ENCODE data around the gene OR52K2. TPM values are rescaled to one million over a fixed set of nuclear protein-coding genes. Genes with fewer than 3 reads are reported as not detected.
"Not testable (repeated sequence)": the region's sequence is repeated elsewhere in the genome, so short reads cannot be mapped to it uniquely, and the experiment has no call there.

OR52K2 gene
- total RNA-seq = not detected

DNA sequence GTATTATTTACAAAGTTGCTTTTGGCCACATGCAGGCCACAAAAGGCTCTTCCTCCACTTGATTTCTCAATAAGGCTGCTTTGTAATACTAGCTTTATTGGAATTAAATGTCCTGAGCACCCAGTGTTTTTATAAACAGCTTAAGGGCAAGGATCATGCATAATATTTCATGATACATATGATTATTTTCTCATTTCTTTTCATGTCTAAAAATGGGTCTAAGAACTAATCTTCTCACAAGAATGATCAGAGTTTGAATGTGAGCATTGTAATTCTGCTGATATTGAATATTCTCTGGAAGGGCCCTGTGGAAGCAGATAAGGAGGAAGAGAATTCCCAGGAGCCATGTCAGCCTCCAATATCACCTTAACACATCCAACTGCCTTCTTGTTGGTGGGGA, at the start of gene OR52K2:
Gene OR52K2, plus strand, starts transcription at position 301 of the 400 bp plus-strand sequence. Its CDS starts 45 bp downstream, at position 346.
- DNase-seq (ENCODE audit: low spot score) = no peak

DNA sequence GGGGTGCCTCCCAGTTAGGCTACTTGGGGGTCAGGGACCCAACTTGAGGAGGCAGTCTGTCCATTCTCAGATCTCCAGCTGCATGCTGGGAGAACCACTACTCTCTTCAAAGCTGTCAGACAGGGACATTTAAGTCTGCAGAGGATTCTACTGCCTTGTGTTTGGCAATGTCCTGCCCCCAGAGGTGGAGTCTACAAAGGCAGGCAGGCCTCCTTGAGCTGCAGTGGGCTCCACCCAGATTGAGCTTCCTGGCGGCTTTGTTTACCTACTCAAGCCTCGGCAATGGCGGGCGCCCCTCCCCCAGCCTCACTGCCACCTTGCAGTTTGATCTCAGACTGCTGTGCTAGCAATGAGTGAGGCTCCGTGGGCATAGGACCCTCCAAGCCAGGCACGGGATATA, 42.9 kb upstream of the OR52K2 start:
- not testable (repeated sequence) for DNase-seq (ENCODE audit: low spot score)

- DNase-seq (ENCODE audit: low spot score) = no peak
Measured at GRCh38 chr11:4416306-4416705, 32.8 kb upstream of the OR52K2 start.

GRCh38 chr11:4416816-4417215, 32.3 kb upstream of the OR52K2 start:
- no peak for DNase-seq (ENCODE audit: low spot score)

DNA sequence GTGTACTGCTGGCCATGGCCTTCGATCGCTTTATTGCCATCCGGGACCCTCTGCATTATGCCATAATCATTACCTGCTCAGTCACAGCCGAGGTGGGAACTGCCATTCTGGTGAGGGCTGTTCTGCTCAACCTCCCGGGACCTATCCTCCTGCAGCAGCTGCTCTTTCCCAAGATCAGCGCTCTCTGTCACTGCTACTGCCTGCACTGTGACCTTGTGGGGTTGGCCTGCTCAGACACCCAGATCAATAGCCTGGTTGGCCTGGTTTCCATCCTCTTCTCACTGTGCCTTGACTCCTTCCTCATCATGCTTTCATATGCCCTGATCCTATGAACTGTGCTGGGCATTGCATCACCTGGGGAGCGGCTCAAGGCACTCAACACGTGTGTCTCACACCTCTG, 30.7 kb upstream of the OR52K2 start:
- peak; percentile 16 for DNase-seq (ENCODE audit: low spot score)

GRCh38 chr11:4430051-4430450, 19.0 kb upstream of the OR52K2 start:
- DNase-seq (ENCODE audit: low spot score) = no peak

- DNase-seq (ENCODE audit: low spot score) = no peak
Measured at GRCh38 chr11:4433856-4434255, 15.2 kb upstream of the OR52K2 start.

DNA sequence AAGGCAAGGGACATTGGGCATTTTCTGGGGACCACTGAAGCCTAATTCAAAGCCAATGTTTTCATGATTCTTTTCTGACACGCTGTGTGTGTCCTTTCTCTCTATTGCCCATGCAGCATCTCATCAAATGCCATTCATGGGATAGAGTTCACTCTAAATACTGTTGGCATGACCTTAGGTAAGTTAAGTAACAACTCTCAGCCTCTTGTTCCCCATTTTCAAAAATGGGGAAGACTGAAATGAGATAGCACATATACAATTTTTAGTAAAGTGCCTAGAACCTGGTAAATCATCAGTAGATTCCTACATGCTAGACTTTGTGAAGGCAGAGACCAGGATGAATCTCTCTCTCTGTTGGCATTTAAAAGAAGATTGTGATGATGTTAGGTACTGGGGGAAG, 12.7 kb upstream of the OR52K2 start:
- DNase-seq (ENCODE audit: low spot score) = no peak

- no peak for DNase-seq (ENCODE audit: low spot score)
Measured at GRCh38 chr11:4441515-4441914, 7.6 kb upstream of the OR52K2 start.

DNA sequence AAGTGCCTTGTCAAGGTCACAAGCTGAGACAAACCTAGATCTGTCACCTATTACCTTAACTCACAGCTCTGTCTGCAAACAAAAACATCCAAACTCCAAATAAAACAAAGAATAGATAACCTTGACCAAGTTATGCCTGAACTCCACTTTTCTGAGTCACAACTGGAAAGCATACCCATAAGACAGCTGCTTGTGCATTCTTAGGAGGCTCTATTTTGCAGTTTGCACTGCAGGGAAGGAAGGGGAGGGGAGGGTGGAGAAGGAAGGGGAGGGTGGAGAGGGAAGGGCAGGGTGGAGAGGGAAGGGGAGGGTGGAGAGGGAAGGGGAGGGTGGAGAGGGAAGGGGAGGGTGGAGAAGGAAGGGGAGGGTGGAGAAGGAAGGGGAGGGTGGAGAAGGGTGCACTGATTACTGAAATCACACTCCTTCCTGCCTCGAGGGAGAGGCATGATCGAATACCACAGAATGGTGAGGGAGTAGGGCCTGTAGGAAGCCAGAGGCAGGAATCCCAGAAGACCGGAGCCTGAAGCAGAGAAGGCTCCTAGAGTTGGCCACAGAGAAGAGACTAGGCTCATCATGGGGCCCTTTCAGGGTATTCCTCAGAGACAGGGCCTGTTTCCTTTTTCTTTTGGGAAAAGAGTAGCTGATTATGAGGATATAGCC, 5.7 kb upstream of the OR52K2 start:
- DNase-seq (ENCODE audit: low spot score) = no peak

DNA sequence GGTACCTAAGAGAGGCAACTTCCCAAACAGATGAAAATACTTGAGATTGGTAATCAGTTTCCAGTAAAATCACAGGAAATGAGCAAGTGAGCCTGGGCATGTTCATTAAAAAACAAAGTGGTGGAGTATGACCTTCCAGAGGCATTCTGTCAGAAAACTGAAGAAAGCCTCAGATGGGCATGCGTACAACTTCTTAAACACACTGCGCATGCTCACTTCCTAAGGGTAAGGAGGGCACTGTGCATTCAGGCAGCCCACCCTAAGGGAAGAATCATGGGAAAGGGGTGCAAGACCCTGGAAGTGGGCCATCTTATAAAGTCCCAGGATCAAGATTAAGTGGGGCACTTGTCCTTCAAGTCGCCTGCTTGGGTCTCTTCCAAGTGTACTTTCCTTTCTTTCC, 4.0 kb downstream of the OR52K2 start:
- DNase-seq (ENCODE audit: low spot score) = no peak

GRCh38 chr11:4454021-4454420, 4.9 kb downstream of the OR52K2 start:
- DNase-seq (ENCODE audit: low spot score) = no peak

DNA sequence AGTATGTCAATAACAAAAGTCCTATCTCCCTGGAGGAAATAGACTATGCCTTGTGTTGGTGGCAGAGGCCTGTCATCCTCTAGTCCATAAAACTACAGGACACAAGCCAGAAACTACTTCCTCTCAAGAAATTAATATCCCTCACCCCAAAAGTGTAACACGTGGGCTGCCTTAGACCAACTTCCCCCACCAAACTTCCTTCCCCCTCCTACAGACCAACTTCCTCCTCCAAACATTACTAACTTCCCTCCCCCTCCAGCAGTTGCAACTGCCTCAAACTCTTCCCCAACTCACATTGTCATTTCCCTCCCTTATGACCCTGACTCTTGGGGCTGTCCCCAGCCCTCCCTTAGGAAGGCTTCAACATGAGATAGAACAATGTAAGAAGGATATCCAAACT, 6.3 kb downstream of the OR52K2 start:
- DNase-seq (ENCODE audit: low spot score) = no peak

DNA sequence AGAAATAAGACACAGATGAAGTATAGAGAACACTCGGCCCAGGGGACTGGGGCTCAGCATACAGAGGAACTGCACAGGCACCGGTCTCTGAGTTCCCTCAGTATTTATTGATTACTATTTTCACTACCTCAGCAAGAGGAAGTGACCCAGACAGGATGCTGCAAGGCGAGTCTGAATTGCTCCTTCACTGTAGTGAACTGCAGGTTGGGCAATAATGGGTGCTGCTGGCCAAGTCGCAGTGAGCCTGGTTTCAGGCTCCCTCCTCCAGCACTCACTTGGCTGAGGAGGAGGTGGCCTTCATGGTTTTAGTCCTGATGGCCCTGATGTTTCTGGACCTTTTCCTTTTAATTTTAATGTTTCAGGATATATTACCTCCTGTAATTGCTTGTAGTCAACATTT, 10.4 kb downstream of the OR52K2 start:
- DNase-seq (ENCODE audit: low spot score) = peak; percentile 59

GRCh38 chr11:4460151-4460550, 11.1 kb downstream of the OR52K2 start:
- DNase-seq (ENCODE audit: low spot score) = no peak

DNA sequence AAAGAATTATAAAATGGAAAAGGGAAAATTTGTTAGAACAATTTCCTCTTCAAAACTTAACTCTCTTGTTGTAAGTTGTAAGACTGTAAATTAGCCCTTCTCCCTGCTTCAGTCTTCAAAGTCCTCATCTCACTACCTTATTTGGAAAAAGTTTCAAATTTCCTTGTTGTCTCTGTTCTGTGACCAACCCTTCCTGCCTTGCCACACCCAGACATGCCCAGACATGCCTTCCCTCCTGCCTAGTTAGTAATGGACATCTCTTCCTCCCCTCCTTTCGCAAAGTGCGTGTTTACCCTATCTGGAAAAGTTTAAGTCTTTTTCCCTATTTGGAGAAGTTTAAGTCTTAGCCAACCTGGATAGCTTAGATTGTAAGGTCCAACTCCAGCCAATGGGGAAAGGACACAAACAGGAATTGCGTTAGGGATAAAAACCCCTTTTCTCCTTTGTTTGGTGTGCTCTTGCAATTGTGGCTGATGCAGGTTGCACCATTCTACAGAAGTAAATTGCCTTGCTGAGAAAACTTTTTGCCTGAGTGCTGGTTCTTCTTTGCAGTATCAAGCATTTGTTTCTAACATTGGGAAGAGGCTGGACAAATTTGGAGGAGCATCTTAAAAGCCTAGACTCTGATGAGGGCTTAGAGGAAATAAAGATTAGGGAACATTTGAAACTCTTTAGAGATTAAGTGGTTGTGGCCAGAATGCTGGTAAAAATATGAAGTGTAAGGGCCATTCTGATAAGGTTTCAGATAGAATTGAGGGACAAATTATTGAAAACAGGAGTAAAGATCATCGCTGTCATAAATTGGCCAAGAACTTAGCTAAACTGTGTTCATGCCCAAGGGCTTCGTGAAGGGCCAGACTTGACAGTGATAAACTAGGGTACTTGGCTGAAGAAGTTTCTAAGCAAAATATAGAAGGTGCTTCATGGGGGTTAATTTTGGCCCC, 15.4 kb downstream of the OR52K2 start:
- DNase-seq (ENCODE audit: low spot score) = no peak

DNA sequence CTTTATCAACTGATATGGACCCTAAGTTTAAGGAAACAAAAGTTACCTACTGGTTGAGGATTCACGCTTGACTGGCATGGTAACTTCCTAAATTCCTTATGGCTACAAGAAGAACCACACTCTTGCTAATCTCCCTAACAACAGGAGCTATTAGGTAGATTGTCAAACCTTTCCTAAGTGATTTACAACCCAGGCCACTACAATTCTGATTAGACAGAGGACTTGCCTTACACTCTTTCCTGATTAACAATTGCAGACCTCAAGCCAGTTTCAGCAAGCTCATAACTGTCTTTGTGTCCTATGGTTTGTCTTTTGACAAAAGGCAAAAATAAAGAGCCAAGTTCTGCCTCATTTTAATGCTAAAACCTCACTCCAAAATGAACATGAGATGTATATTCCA, 16.3 kb downstream of the OR52K2 start:
- DNase-seq (ENCODE audit: low spot score) = no peak

DNA sequence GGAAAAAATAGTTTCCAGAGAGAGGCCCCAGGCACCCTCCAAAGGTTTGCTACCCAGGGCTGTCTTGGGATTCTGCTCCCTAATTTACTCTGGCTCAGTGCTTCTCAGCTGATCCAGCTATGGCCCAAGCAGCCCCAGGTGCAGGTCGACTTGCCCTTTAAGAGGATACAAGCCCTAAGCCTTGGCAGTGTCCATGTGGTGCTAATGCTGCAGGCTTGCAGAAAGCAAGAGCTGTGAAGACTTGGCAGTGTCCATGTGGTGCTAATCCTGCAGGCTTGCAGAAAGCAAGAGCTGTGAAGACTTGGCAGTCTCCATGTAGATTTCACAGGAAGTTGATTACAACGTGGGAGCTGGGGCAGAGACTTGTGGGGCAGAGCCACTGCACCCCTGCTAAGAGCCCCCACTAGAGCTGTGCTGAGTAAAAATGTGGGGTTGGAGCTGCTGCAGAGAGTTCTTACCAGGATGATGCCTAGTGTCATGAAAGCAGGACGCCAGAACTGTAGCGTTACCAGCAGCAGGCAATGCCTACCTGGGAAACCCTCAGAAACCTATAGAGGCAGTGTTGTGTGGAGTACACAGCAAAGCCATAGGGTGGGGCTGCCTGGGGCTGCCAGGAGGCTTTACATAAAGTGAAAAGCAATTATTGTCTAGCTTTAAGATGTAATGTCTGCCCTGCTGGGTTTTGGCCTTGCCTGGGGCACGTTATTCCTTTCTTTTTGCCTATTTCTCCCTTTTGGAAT, 17.2 kb downstream of the OR52K2 start:
- no peak for DNase-seq (ENCODE audit: low spot score)

- no peak for DNase-seq (ENCODE audit: low spot score)
Measured at GRCh38 chr11:4466871-4467442, 17.9 kb downstream of the OR52K2 start.

- no peak for DNase-seq (ENCODE audit: low spot score)
Measured at GRCh38 chr11:4467811-4468606, 18.9 kb downstream of the OR52K2 start.

DNA sequence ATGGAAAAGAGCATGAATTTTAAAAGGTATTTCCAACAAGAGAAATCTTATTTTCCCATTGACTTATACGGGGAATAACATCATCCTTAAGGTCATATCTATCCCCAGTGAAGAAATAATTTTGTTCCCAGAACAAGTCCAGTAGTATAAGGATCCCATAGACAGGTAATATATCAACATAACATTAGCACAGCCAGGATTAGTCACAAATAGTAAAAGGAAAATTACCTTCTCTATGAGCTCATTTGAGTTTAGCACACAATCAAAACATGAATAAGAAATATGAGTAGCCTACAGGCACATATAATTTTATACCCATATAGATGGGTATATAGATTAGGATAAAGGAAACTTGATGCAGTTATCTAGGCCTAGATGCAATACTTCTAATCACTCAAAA, 30.5 kb downstream of the OR52K2 start:
- no peak for DNase-seq (ENCODE audit: low spot score)

Data from mucosa of gallbladder (tissue), 1 donor.